GM10266 (cell line): ENCODE measurements around the gene STAT5B.
"Not testable (repeated sequence)": the region's sequence is repeated elsewhere in the genome, so short reads cannot be mapped to it uniquely, and the experiment has no call there.

ENCODE experiments used
- DNase-seq: peaks from one replicate; pipeline ENCODE4 v3.0.0; 2012; ENCODE audit errors: extremely low spot score
- CTCF ChIP-seq: IDR thresholded peaks from 2 replicates; pipeline ENCODE4 v1.5.1; 2012; ENCODE audit warnings: mild to moderate bottlenecking, low read depth; ENCODE audit not compliant: control insufficient read depth, insufficient read depth; ENCODE audit errors: missing control alignments

Gene STAT5B

DNA sequence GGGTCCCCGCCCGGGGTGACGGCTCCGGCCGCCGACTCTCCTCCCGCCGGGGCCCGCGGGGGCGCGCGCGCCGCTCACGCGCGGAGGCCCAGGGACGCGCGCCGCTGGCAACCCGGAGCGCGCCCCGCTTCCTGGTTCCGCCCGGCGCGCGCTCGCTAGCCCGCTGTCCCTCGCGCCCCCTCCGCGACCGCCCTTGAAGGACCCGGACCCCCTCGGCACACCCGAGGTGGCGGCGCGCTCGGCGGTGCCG lies at the start of gene STAT5B:
Gene STAT5B (minus strand): TSS at position 33 of the 250 bp plus-strand sequence. CDS start 44,264 bp downstream, outside the sequence.
- peak; percentile 95 for DNase-seq
- TF ChIP-seq CTCF: no peak

DNA sequence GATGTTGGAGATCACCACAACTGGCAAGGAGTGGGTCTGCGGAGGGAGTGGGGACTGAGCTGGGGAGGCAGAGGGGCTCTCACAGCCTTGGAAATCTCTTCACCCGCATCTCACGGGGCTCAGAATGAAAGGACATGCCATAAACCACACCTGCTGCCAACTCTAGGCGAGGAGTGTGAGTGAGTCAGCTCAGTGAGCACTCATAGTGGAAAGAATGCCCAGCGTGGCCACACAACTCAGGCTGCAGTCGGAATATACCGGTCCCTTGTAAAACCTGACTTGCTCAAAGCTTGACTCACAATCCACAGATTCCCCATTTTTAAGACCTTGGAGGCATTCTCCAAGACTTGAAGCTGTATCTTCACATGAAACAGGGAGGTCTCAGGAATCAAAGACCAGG lies 48.8 kb upstream of the STAT5B start:
- TF ChIP-seq CTCF: no peak
- DNase-seq: no peak

- TF ChIP-seq CTCF: no peak
- DNase-seq: no peak
Observed at GRCh38 chr17:42323268-42323773, 47.1 kb upstream of the STAT5B start.

DNA sequence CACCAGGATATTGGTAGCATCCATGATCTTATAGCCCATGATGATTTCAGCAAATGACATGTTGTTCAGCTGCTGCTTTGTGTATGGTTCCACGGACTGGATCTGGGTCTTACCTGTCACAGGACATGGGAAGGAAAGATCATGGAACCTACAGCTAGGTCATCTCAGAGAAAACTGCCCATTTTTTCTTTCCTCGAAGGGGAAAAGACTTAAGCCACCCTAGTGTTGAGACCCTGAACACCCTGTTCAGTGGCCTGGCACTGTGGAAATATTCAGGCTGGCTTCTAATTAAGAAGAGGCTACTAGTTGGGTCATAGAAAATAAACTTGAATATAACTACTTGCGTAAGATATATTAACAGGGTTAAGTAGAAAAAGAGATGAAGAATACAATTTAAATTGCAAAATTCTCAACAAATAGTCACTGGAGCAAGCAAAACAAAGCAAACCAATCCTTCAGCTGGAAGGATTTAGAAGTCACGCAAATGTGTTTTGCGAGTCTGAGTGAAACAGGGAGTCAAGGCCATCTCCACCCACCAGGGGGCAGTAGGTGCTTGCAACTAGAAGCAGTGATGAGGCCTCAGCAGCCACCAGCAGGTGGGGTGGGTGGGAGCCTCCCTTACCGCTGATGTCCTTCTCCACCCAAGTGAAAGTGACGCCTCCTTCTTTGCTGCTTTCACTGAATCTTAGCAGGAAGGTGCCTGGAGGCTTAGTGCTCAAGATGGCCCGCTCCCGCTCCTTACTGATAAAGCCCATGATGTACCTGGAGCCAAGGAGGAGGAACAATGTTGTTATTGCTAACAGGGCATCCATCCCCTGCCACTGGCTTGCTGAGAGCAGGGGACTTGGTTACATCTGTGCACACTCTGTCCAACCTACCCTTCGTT lies 46.4 kb upstream of the STAT5B start:
- DNase-seq: peak; percentile 84
- peak; percentile 97 for TF ChIP-seq CTCF

DNA sequence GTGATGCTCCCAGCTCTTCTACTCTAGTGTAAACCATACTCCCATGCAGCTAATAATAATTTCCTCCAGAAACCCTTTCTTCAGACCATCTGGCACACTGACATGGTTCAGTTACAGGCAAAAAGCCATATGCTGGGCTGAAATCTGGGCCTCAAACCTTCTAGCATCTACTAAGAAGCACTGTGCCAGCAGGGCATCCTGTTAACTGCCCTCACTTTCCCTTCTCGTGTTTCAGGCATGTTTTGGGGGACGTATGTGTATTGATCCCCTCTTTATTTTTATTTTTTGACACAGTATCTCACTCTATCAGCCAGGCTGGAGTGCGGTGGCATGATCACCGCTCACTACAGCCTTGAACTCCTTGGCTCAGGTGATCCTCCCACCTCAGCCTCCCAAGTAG lies 45.4 kb upstream of the STAT5B start:
- no peak for DNase-seq
- no peak for TF ChIP-seq CTCF

DNA sequence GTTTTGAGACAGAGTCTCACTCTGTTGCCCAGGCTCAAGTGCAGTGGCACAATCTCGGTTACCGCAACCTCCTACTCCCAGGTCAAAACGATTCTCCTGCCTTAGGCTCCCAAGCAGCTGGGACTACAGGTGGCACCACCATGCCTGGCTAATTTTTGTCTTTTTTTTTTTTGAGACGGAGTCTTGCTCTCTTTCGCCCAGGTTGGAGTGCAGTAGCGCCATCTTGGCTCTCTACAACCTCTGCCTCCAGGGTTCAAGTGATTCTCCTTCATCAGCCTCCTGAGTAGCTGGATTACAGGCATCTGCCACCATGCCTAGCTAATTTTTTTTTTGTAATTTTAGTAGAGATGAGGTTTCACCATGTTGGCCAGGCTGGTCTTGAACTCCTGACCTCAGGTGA lies 41.8 kb upstream of the STAT5B start:
- DNase-seq: not testable (repeated sequence)

- no peak for TF ChIP-seq CTCF
- no peak for DNase-seq
Observed at GRCh38 chr17:42317266-42317845, 41.2 kb upstream of the STAT5B start.

DNA sequence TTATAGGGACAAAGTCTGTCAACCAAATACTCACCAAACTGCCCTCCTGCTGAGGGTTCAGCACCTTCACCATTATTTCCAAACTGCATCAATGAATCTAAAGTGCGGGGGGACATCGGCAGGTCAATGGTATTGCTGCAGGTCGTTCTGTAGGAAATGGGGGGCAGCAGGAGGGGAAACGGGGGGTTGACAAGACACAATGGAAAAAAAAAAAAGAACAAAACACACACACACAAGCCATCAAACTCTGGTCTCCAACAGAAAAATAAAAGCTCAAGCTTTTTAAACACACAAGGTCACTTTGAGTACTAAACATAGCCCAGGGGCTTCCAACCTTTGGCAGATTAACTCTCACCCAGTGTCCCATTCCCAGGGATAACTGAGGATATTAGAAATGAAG lies 40.6 kb upstream of the STAT5B start:
- TF ChIP-seq CTCF: no peak
- no peak for DNase-seq
